HepG2 (cell line): ENCODE data around the gene MLLT10. TPM values are rescaled to one million over a fixed set of nuclear protein-coding genes. Genes with fewer than 3 reads are reported as not detected.

Source experiments
- ATF3 ChIP-seq: sonication (generic); formaldehyde crosslinking; IDR thresholded peaks from 2 replicates; pipeline ENCODE4 v1.4.0; 2020; ENCODE audit warnings: missing genetic modification reagents
- DNMT3B ChIP-seq: conservative IDR thresholded peaks from 2 replicates; pipeline ENCODE4 v1.6.1; 2016; ENCODE audit warnings: missing biosample characterization, control low read depth
- HOXA3 ChIP-seq: sonication (generic); formaldehyde crosslinking; IDR thresholded peaks from 2 replicates; pipeline ENCODE4 v1.5.0; 2020; ENCODE audit warnings: missing genetic modification reagents
- HOXA5 ChIP-seq: sonication (generic); formaldehyde crosslinking; IDR thresholded peaks from 2 replicates; pipeline ENCODE4 v1.4.0; 2020; ENCODE audit warnings: missing genetic modification reagents
- JARID2 ChIP-seq: sonication (generic); formaldehyde crosslinking; IDR thresholded peaks from 2 replicates; pipeline ENCODE4 v1.8.1; 2023; ENCODE audit warnings: missing genetic modification reagents, inconsistent platforms; ENCODE audit not compliant: insufficient replicate concordance
- KLF16 ChIP-seq, 2 experiments: sonication (generic) in 1 of 2; formaldehyde crosslinking in 1 of 2; IDR thresholded peaks; 2 replicates each; pipeline versions ENCODE4 v1.6.1 to v1.8.0; 2016 to 2023; ENCODE audit warnings: missing genetic modification reagents in 2 of 2, missing compliant biosample characterization in 1 of 2
- NFYC ChIP-seq: IDR thresholded peaks from 2 replicates; pipeline ENCODE4 v1.6.1; 2016; ENCODE audit warnings: missing genetic modification reagents, missing compliant biosample characterization
- RAD21 ChIP-seq: fragments of 450-650 bp; formaldehyde crosslinking; IDR thresholded peaks from 2 replicates; pipeline ENCODE4 v1.5.0; 2020; ENCODE audit warnings: mild to moderate bottlenecking
- SALL2 ChIP-seq: sonication (generic); formaldehyde crosslinking; IDR thresholded peaks from 2 replicates; pipeline ENCODE4 v1.8.1; 2023; ENCODE audit warnings: mild to moderate bottlenecking, missing genetic modification reagents, inconsistent platforms
- SSRP1 ChIP-seq: IDR thresholded peaks from 2 replicates; pipeline ENCODE4 v1.6.1; 2016; ENCODE audit warnings: control low read depth
- TIGD3 ChIP-seq: sonication (generic); formaldehyde crosslinking; IDR thresholded peaks from 2 replicates; pipeline ENCODE4 v1.5.1; 2020; ENCODE audit warnings: mild to moderate bottlenecking, missing genetic modification reagents, borderline replicate concordance
- ZBTB42 ChIP-seq: sonication (generic); formaldehyde crosslinking; IDR thresholded peaks from 2 replicates; pipeline ENCODE4 v1.5.0; 2020; ENCODE audit warnings: mild to moderate bottlenecking, missing genetic modification reagents
- ZFP82 ChIP-seq: sonication (generic); formaldehyde crosslinking; IDR thresholded peaks from 2 replicates; pipeline ENCODE4 v1.5.1; 2020; ENCODE audit warnings: mild to moderate bottlenecking, missing genetic modification reagents, borderline replicate concordance
- ZNF816 ChIP-seq: sonication (generic); formaldehyde crosslinking; IDR thresholded peaks from 2 replicates; pipeline ENCODE4 v1.8.0; 2022; ENCODE audit warnings: missing genetic modification reagents, mild to moderate bottlenecking, borderline replicate concordance
- ZZZ3 ChIP-seq: sonication (generic); formaldehyde crosslinking; IDR thresholded peaks from 2 replicates; pipeline ENCODE4 v1.4.0; 2020; ENCODE audit warnings: missing genetic modification reagents, mild to moderate bottlenecking, borderline replicate concordance
- polyA plus RNA-seq, 8 experiments: library from polyadenylated mRNA; depleted of rRNA in 3 of 8; stranded (reverse) in 7 of 8; unstranded in 1 of 8; fragments of >200 nt; fragmentation: Illumina TruSeq in 4 of 8; extraction: Trizol in 4 of 8; gene quantifications; 2 replicates each; pipeline versions ENCODE4 v1.2.1 to v1.2.3, GENCODE V29; 2011 to 2016; ENCODE audit warnings: low read depth in 4 of 8, missing spikeins in 1 of 8, mixed read lengths in 1 of 8; ENCODE audit not compliant: insufficient read depth in 1 of 8
- total RNA-seq, 5 experiments: library from RNA; depleted of rRNA; stranded (reverse); fragments of >200 nt; fragmentation: Illumina TruSeq; extraction: Trizol; gene quantifications; 2 replicates each; pipeline ENCODE4 v1.2.3, GENCODE V29; 2016; ENCODE audit warnings: low read depth in 1 of 5
- TF ChIP-seq, protein P1 (sequence below): sonication (generic); formaldehyde crosslinking; IDR thresholded peaks from 2 replicates; pipeline ENCODE4 v1.4.0; 2020; ENCODE audit warnings: missing genetic modification reagents, borderline replicate concordance
- TF ChIP-seq, protein P2 (sequence below): sonication (generic); formaldehyde crosslinking; IDR thresholded peaks from 2 replicates; pipeline ENCODE4 v1.4.0; 2020; ENCODE audit warnings: mild to moderate bottlenecking, missing genetic modification reagents

Gene MLLT10
- total and polyA plus RNA-seq, 2 of the 13 experiments (the other 11 are each of a cell fraction or from before 2014, with no cell fraction given) = 51.3 to 84.1 TPM

- TF ChIP-seq TIGD3 (CRISPR knock-in tag) = no peak; the same call in 1 of the 2 replicates
- TF ChIP-seq KLF16 (CRISPR knock-in tag; IDR thresholded peaks at IDR 0.05) = peak in 1 of 2 experiments; percentile 98; a peak in 2 of 4 replicates
- TF ChIP-seq ZBTB42 (CRISPR knock-in tag) = no peak
- TF ChIP-seq ATF3 = peak; percentile 70; the same call in 1 of the 2 replicates
- TF ChIP-seq NFYC (CRISPR knock-in tag) = peak; percentile 27; the same call in 1 of the 2 replicates
- TF ChIP-seq SALL2 = peak; percentile 63; the same call in 1 of the 2 replicates
- TF ChIP-seq HOXA3 (CRISPR knock-in tag) = peak; percentile 91
- no peak; the same call in 1 of the 2 replicates for TF ChIP-seq DNMT3B (CRISPR knock-in tag)
- TF ChIP-seq SSRP1 (CRISPR knock-in tag) = no peak; the same call in 1 of the 2 replicates
- TF ChIP-seq HOXA5 (CRISPR knock-in tag) = peak; percentile 70
- TF ChIP-seq ZNF816 (CRISPR knock-in tag) = peak; percentile 96; the same call in 1 of the 2 replicates
- peak; percentile 94 for TF ChIP-seq JARID2 (CRISPR knock-in tag)
- TF ChIP-seq ZFP82 (CRISPR knock-in tag) = no peak
- TF ChIP-seq, protein P1, sequence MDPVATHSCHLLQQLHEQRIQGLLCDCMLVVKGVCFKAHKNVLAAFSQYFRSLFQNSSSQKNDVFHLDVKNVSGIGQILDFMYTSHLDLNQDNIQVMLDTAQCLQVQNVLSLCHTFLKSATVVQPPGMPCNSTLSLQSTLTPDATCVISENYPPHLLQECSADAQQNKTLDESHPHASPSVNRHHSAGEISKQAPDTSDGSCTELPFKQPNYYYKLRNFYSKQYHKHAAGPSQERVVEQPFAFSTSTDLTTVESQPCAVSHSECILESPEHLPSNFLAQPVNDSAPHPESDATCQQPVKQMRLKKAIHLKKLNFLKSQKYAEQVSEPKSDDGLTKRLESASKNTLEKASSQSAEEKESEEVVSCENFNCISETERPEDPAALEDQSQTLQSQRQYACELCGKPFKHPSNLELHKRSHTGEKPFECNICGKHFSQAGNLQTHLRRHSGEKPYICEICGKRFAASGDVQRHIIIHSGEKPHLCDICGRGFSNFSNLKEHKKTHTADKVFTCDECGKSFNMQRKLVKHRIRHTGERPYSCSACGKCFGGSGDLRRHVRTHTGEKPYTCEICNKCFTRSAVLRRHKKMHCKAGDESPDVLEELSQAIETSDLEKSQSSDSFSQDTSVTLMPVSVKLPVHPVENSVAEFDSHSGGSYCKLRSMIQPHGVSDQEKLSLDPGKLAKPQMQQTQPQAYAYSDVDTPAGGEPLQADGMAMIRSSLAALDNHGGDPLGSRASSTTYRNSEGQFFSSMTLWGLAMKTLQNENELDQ (CRISPR knock-in tag) = peak; percentile 86; the same call in 1 of the 2 replicates
- no peak for TF ChIP-seq ZZZ3 (CRISPR knock-in tag)
- TF ChIP-seq, protein P2, sequence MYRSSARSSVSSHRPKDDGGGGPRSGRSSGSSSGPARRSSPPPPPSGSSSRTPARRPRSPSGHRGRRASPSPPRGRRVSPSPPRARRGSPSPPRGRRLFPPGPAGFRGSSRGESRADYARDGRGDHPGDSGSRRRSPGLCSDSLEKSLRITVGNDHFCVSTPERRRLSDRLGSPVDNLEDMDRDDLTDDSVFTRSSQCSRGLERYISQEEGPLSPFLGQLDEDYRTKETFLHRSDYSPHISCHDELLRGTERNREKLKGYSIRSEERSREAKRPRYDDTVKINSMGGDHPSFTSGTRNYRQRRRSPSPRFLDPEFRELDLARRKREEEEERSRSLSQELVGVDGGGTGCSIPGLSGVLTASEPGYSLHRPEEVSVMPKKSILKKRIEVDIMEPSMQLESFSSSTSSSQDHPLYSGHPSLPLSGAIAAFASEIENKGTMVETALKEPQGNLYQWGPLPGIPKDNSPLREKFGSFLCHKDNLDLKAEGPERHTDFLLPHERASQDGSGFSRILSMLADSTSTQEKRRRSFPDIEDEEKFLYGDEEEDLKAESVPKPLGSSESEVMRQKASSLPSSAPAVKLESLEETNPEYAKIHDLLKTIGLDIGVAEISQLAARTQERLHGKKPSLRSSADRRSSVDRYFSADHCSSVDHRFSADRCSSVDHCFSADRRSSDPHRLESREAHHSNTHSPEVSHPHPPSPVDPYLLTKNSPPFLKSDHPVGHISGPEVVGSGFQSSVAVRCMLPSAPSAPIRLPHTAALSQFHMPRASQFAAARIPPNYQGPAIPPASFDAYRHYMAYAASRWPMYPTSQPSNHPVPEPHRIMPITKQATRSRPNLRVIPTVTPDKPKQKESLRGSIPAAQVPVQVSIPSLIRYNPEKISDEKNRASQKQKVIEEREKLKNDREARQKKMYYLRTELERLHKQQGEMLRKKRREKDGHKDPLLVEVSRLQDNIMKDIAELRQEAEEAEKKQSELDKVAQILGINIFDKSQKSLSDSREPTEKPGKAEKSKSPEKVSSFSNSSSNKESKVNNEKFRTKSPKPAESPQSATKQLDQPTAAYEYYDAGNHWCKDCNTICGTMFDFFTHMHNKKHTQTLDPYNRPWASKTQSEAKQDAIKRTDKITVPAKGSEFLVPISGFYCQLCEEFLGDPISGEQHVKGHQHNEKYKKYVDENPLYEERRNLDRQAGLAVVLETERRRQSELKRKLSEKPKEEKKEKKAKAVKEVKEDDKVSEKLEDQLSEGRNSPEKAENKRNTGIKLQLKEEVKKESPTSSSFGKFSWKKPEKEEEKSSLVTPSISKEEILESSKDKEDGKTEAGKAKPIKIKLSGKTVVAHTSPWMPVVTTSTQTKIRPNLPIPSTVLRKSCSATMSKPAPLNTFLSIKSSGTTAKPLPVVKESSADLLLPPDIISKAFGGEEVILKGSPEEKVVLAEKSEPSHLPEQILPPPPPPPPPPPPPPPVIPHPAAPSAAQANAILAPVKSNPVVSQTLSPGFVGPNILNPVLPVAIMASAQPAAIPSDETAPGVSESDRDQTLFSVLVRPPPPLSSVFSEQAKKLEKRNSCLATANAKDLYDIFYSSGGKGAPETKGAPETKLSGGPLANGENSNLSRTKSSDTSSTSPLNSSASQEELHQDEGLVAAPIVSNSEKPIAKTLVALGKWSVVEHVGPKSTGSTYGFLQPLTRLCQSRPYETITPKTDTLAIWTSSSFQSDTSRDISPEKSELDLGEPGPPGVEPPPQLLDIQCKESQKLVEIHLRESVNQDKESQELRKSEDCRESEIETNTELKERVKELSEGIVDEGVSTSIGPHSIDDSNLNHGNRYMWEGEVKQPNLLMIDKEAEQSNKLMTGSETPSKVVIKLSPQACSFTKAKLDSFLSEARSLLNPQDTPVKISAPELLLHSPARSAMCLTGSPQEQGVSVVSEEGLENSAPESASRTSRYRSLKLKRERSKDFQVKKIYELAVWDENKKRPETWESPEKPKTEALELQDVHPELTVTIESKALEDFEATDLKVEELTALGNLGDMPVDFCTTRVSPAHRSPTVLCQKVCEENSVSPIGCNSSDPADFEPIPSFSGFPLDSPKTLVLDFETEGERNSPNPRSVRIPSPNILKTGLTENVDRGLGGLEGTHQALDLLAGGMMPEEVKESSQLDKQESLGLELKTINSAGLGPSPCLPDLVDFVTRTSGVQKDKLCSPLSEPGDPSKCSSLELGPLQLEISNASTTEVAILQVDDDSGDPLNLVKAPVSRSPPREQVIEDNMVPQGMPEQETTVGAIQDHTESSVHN = no peak
- peak; percentile 57; the same call in 1 of the 2 replicates for TF ChIP-seq RAD21 (CRISPR knock-in tag)
These were observed 28.2 kb upstream of the MLLT10 start (continued) for GRCh38 chr10:21505711-21506278.
